GM12878 (cell line): ENCODE measurements around the gene ERCC1. TPM values are rescaled to one million over a fixed set of nuclear protein-coding genes. Genes with fewer than 3 reads are reported as not detected.

Source experiments
- ATAC-seq: fragments of 200-7000 bp; cut with Tn5 transposase; 3 replicates; pipeline ENCODE4 v1.9.1; 2020; ENCODE audit warnings: mild to moderate bottlenecking, moderate library complexity
- BruUV-seq: library from RNA; stranded (reverse); fragments of 400-500 nt; replicated peaks from 2 replicates; lab custom pipeline; 2021; lab: Mats Ljungman, UMichigan
- CTCF ChIA-PET: fragments of 300-600 bp; sonication (Branson Sonifier 250); formaldehyde crosslinking; extraction: SDS; loops from one replicate; lab custom pipeline; 2021; ENCODE audit warnings: inconsistent platforms; lab: Yijun Ruan, JAX
- POLR2A ChIA-PET: fragments of 350-600 bp; formaldehyde crosslinking; extraction: SDS; loops from one replicate; lab custom pipeline; 2021; ENCODE audit warnings: inconsistent platforms; lab: Charles Lee
- RAD21 ChIA-PET: fragments of 300-600 bp; sonication (Branson Sonifier 250); formaldehyde crosslinking; loops from one replicate; lab custom pipeline; 2023; ENCODE audit warnings: antibody characterized with exemption; ENCODE audit not compliant: unreplicated experiment; lab: Charles Lee
- SMC1A ChIA-PET: fragments of 300-600 bp; sonication (Branson Sonifier 250); formaldehyde crosslinking; loops from one replicate; lab custom pipeline; 2023; ENCODE audit not compliant: unreplicated experiment, uncharacterized antibody; lab: Charles Lee
- DNase-seq: peaks from one replicate; pipeline ENCODE4 v3.0.0-alpha.2; 2011; ENCODE audit warnings: low read depth, low spot score
- FAIRE-seq: peaks from 3 replicates; lab custom pipeline; 2011; peaks lifted over from hg19 to GRCh38; lab: Jason Lieb, UNC
- H2AFZ ChIP-seq: 2 replicates; pipeline ENCODE4 v1.6.0; 2011; ENCODE audit warnings: low read depth, low read length, control low read depth; ENCODE audit not compliant: control insufficient read depth
- H3K27ac ChIP-seq: 2 replicates; pipeline ENCODE4 v1.5.1; 2011; ENCODE audit warnings: control low read depth; ENCODE audit not compliant: control insufficient read depth, insufficient read depth
- H3K27me3 ChIP-seq, 2 experiments: replicated peaks in 1 of 2; 2 replicates each; pipeline versions ENCODE4 v1.6.0 to v1.6.1; 2011; ENCODE audit warnings: low read length in 1 of 2; ENCODE audit not compliant: control insufficient read depth in 2 of 2, insufficient read depth in 2 of 2
- H3K36me3 ChIP-seq, 2 experiments: 2 replicates each; pipeline ENCODE4 v1.5.1; 2011; ENCODE audit warnings: low read length in 1 of 2; ENCODE audit not compliant: control insufficient read depth in 2 of 2, insufficient read depth in 2 of 2
- H3K4me1 ChIP-seq: 2 replicates; pipeline ENCODE4 v1.6.1; 2011; ENCODE audit warnings: mild to moderate bottlenecking, low read length, moderate library complexity, mixed read lengths; ENCODE audit not compliant: control insufficient read depth, insufficient read depth
- H3K4me2 ChIP-seq: 2 replicates; pipeline ENCODE4 v1.6.0; 2011; ENCODE audit warnings: control low read depth; ENCODE audit not compliant: control insufficient read depth, insufficient read depth
- H3K4me3 ChIP-seq: fragments of 200-600 bp; sonication (generic); 2 replicates; pipeline ENCODE4 v1.5.1; 2016
- H3K79me2 ChIP-seq: 2 replicates; pipeline ENCODE4 v1.6.0; 2011; ENCODE audit warnings: low read length; ENCODE audit not compliant: control insufficient read depth, insufficient read depth
- H3K9ac ChIP-seq: 2 replicates; pipeline ENCODE4 v1.8.0; 2011; ENCODE audit warnings: low read length, control low read depth, mixed read lengths; ENCODE audit not compliant: control insufficient read depth, insufficient read depth
- H3K9me3 ChIP-seq: replicated peaks from 3 replicates; pipeline ENCODE4 v1.5.1; 2011; ENCODE audit warnings: mild to moderate bottlenecking, low read length; ENCODE audit not compliant: control insufficient read depth, insufficient read depth
- H4K20me1 ChIP-seq: 2 replicates; pipeline ENCODE4 v1.6.0; 2011; ENCODE audit not compliant: control insufficient read depth, insufficient read depth
- CUX1 ChIP-seq: IDR thresholded peaks from 2 replicates; pipeline ENCODE4 v1.6.1; 2012; ENCODE audit warnings: improper control_type of control experiment, low read depth, low read length; ENCODE audit not compliant: insufficient replicate concordance
- FOXK2 ChIP-seq: fragments of 450-650 bp; IDR thresholded peaks from 2 replicates; pipeline ENCODE4 v1.6.1; 2017; ENCODE audit warnings: mild to moderate bottlenecking, moderate library complexity
- HDGF ChIP-seq: fragments of 450-650 bp; IDR thresholded peaks from 2 replicates; pipeline ENCODE4 v1.6.1; 2016; ENCODE audit warnings: antibody characterized with exemption
- IKZF1 ChIP-seq: fragments of 450-650 bp; conservative IDR thresholded peaks from 2 replicates; pipeline ENCODE4 v1.6.1; 2017; ENCODE audit warnings: antibody characterized with exemption, mild to moderate bottlenecking
- IKZF2 ChIP-seq, 2 experiments: fragments of 450-650 bp; IDR thresholded peaks; 2 replicates each; pipeline ENCODE4 v1.6.1; 2017; ENCODE audit warnings: mild to moderate bottlenecking in 2 of 2, moderate library complexity in 2 of 2
- WGBS: methylation state at CpG from one replicate; pipeline ENCODE4 v1.1.6; 2016; ENCODE audit warnings: low lambda C conversion rate; ENCODE audit not compliant: insufficient replicate concordance, insufficient coverage; ENCODE audit errors: missing lambda C conversion rate; 5-methylcytosine and 5-hydroxymethylcytosine counted together
- in situ Hi-C: fragments of 300-500 bp; cut with MboI; formaldehyde crosslinking; loops from 9 replicates; pipeline ENCODE4 v1.14.3; 2018; ENCODE audit warnings: mixed read lengths
- intact Hi-C: fragments of 100-400 bp; cut with micrococcal nuclease; formaldehyde crosslinking; loops from one replicate; pipeline ENCODE4 v1.14.2; 2022; ENCODE audit not compliant: unreplicated experiment
- polyA plus RNA-seq, 11 experiments: library from polyadenylated mRNA; depleted of rRNA in 4 of 11; unstranded in 6 of 11; stranded (reverse) in 5 of 11; fragments of >200 nt; fragmentation: Nextera tagmentation in 4 of 11; fragmentation: Illumina TruSeq in 1 of 11; extraction: Ambion mirVana in 4 of 11; extraction: Trizol in 1 of 11; gene quantifications; 1 replicate in 1 of 11; 2 replicates in 10 of 11; pipeline versions ENCODE4 v1.2.1 to v1.2.3, GENCODE V29; 2011 to 2016; ENCODE audit warnings: inconsistent platforms in 2 of 11, missing spikeins in 2 of 11, low read depth in 1 of 11
- total RNA-seq, 4 experiments: library from RNA; depleted of rRNA in 3 of 4; stranded (reverse); fragments of >200 nt in 3 of 4; fragmentation: Illumina TruSeq in 1 of 4; extraction: Trizol in 1 of 4; gene quantifications; 2 replicates each; pipeline versions ENCODE4 v1.2.1 to v1.2.3, GENCODE V29; 2013 to 2021

ERCC1 gene
- total and polyA plus RNA-seq, 10 of the 15 experiments (the other 5 are each of a cell fraction or from before 2014, with no cell fraction given) = 14.7 to 104 (median 61.1) TPM

- no peaks in the 10 kb centered on the region for H3K27me3 ChIP-seq
- 0 out of 2 replicates have a peak overlapping the region, but pooled peaks have one; percentile 2 for H3K4me2 ChIP-seq
- TF ChIP-seq CUX1 (no peak), FOXK2 (no peak), IKZF2 (IDR thresholded peaks at IDR 0.05) (peak; percentile 9 to 18; a peak in 1 of 4 replicates), HDGF (0 out of 2 replicates have a peak, but pooled peaks have one; percentile 58), IKZF1 (peak; percentile 42; the same call in 1 of the 2 replicates)
- H3K9me3 ChIP-seq = no peaks in the 10 kb centered on the region
- H3K4me3 ChIP-seq = 0 out of 2 replicates have a peak overlapping the region, but pooled peaks have one; percentile 46
- ChIA-PET SMC1A (interaction anchor here (0.9 to 1.5 kb wide), 2 partner anchors 20 to 57 kb away, joined by 3 read pairs; no protein-coding TSS in a partner anchor), CTCF (interaction anchor here (0.6 to 4.9 kb wide), 4 partner anchors 14 to 57 kb away, joined by 3 to 42 read pairs (median 6); partner anchors contain the start of gene PPP1R13L), POLR2A (interaction anchor here (1.0 kb wide), 1 partner anchor 20 kb away, joined by 3 read pairs; no protein-coding TSS in a partner anchor), RAD21 (interaction anchor here (1.1 to 1.4 kb wide), 2 partner anchors 15 to 46 kb away, joined by 3 to 6 read pairs; partner anchors contain the start of gene FOSB)
- in situ Hi-C loops = no loop called here
- no peak for FAIRE-seq
- no peak for DNase-seq
- H4K20me1 ChIP-seq = no peaks in the 10 kb centered on the region
- H3K4me1 ChIP-seq = peaks cover 38% of the 10 kb centered on the region
- H2AFZ ChIP-seq = no peak overlapping the region
- no peak for ATAC-seq
- peaks cover 16% of the 10 kb centered on the region for H3K79me2 ChIP-seq
- no peak overlapping the region for H3K27ac ChIP-seq
- intact Hi-C loops = no loop called here
- H3K36me3 ChIP-seq = no peaks in the 10 kb centered on the region; a peak in 2 of 4 replicates
- WGBS = 60% methylated on average over 6 of the region's 6 CpGs
- no TSS peak for BruUV-seq
- no peak overlapping the region for H3K9ac ChIP-seq
These were observed 1.7 kb downstream of the ERCC1 start for GRCh38 chr19:45421947-45422498.
